Measurements from ENCODE around the gene PLCD3.

Gene PLCD3

DNA sequence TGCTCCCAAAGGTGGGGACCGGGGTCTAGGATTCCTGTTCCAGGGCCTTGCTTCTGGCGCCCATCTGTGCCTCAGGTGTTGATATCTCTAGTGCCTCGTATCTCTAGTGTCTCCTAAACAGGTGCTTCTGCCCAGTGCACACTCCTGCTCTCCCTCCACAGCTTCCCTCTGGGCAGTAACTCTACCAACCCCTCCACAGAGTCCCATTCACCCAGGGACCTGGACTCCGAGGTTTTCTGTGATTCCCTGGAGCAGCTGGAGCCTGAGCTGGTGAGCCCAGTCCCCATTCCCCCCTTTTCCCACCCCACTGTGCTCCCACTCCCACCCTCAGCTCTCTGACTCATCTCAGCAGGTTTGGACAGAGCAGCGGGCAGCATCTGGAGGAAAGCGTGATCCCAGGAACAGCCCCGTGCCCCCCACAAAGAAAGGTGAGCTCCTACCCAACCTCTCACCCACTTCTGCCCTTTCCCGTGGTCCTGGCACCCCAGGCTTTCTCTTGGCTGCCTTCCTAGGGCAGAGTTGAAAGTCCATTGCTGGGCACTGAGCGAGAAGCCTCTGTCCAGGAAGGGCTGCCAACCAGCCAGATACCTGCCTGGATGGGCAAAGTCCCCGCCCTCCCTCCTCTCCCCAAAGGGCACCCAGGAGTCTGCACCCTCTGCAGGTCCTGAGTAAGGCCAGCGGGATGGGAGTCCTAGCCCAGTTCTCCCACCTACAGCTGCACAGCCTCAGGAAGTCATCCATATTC is 5.4 kb upstream of the PLCD3 start:
- Histone ChIP-seq H3K4me3 (ENCODE audit: low read length) (no peak overlapping the region), H4K20me1 (ENCODE audit: control insufficient read depth, insufficient read depth, low read depth, low read length) (no peaks in the 10 kb centered on the region), H3F3A (ENCODE audit: control insufficient read depth, insufficient read depth) (peaks cover 10% of the 10 kb centered on the region; the same call in 1 of the 2 replicates), H3K27ac (ENCODE audit: low read depth, low read length) (no peak overlapping the region), H3K27me3 (ENCODE audit: control insufficient read depth, low read length) (0 out of 2 replicates have a peak, but pooled peaks cover under 1% of the 10 kb centered on the region), H3K4me1 (ENCODE audit: control insufficient read depth, low read length) (peaks cover 14% of the 10 kb centered on the region), H3K4me2 (ENCODE audit: low read length) (no peak overlapping the region), H3K9me3 (ENCODE audit: control insufficient read depth, insufficient read depth, low read length) (no peaks in the 10 kb centered on the region), H3K79me2 (ENCODE audit: control insufficient read depth, low read length) (no peaks in the 10 kb centered on the region), H3K9me2 (replicated peaks; ENCODE audit: control insufficient read depth, low read length) (no peaks in the 10 kb centered on the region), H3K36me3 (ENCODE audit: control insufficient read depth, low read length) (no peaks in the 10 kb centered on the region)
- TF ChIP-seq, protein P1, sequence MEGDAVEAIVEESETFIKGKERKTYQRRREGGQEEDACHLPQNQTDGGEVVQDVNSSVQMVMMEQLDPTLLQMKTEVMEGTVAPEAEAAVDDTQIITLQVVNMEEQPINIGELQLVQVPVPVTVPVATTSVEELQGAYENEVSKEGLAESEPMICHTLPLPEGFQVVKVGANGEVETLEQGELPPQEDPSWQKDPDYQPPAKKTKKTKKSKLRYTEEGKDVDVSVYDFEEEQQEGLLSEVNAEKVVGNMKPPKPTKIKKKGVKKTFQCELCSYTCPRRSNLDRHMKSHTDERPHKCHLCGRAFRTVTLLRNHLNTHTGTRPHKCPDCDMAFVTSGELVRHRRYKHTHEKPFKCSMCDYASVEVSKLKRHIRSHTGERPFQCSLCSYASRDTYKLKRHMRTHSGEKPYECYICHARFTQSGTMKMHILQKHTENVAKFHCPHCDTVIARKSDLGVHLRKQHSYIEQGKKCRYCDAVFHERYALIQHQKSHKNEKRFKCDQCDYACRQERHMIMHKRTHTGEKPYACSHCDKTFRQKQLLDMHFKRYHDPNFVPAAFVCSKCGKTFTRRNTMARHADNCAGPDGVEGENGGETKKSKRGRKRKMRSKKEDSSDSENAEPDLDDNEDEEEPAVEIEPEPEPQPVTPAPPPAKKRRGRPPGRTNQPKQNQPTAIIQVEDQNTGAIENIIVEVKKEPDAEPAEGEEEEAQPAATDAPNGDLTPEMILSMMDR (IDR thresholded peaks at IDR 0.05; ENCODE audit: low read depth, low read length, poor library complexity, severe bottlenecking) = no peak
- no peak for TF ChIP-seq EZH2phosphoT487 (IDR thresholded peaks at IDR 0.05; ENCODE audit: borderline replicate concordance, low read length)

DNA sequence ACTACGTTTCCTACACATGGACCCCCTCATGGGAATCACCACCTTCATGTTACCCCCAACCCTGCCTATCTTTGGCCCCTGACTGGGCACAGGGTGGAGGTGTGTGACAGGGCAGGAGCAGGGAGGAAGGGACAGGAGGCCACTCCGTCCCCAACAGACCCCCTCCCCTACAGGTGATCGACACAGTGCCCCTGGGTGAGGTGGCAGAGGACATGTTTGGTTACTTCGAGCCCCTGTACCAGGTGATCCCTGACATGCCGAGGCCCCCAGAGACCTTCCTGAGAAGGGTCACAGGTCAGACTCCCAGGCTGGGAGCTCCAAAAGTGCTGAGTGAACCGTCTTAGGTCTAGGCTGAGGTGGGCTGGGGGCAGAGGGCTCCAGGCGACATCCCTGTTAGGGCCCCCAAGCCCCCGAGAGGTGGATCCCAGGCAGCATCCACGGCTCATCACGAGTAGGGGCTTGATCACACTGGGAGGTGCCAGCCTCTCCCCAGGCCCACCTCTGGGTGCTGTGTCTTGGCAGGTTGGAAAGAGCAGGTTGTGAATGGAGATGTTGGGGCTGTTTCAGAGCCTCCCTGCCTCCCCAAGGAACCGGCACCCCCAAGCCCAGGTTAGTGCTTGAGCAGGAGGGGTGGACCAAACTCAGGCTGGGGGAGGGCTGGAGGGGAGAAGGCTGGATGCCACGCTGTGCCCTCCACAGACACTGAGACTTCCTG is 4.7 kb upstream of the PLCD3 start:
- no peak overlapping the region for H3K4me3 ChIP-seq (ENCODE audit: low read length)
- H3K79me2 ChIP-seq (ENCODE audit: control insufficient read depth, low read length) = no peaks in the 10 kb centered on the region
- H3F3A ChIP-seq (ENCODE audit: control insufficient read depth, insufficient read depth) = peaks cover 10% of the 10 kb centered on the region; the same call in 1 of the 2 replicates
- H3K27me3 ChIP-seq (ENCODE audit: control insufficient read depth, low read length) = no peaks in the 10 kb centered on the region
- H3K4me2 ChIP-seq (ENCODE audit: low read length) = peak overlapping the region; percentile 91; the same call in 1 of the 2 replicates
- H3K27ac ChIP-seq (ENCODE audit: low read depth, low read length) = no peak overlapping the region
- H3K4me1 ChIP-seq (ENCODE audit: control insufficient read depth, low read length) = peaks cover 17% of the 10 kb centered on the region
- H3K9me2 ChIP-seq (replicated peaks; ENCODE audit: control insufficient read depth, low read length) = no peaks in the 10 kb centered on the region
- H3K36me3 ChIP-seq (ENCODE audit: control insufficient read depth, low read length) = no peaks in the 10 kb centered on the region
- H4K20me1 ChIP-seq (ENCODE audit: control insufficient read depth, insufficient read depth, low read depth, low read length) = no peaks in the 10 kb centered on the region
- no peaks in the 10 kb centered on the region for H3K9me3 ChIP-seq (ENCODE audit: control insufficient read depth, insufficient read depth, low read length)
- no peak for TF ChIP-seq EZH2phosphoT487 (IDR thresholded peaks at IDR 0.05; ENCODE audit: borderline replicate concordance, low read length)
- TF ChIP-seq, protein P1 (IDR thresholded peaks at IDR 0.05; ENCODE audit: low read depth, low read length, poor library complexity, severe bottlenecking) = no peak

GRCh38 chr17:45135978-45136791 is 3.9 kb upstream of the PLCD3 start:
- peak overlapping the region; percentile 84 for H3K4me3 ChIP-seq (ENCODE audit: low read length)
- H3K4me1 ChIP-seq (ENCODE audit: control insufficient read depth, low read length) = peaks cover 22% of the 10 kb centered on the region
- H3K27ac ChIP-seq (ENCODE audit: low read depth, low read length) = no peak overlapping the region
- H3K79me2 ChIP-seq (ENCODE audit: control insufficient read depth, low read length) = no peaks in the 10 kb centered on the region
- TF ChIP-seq, protein P1 (IDR thresholded peaks at IDR 0.05; ENCODE audit: low read depth, low read length, poor library complexity, severe bottlenecking) = no peak
- H4K20me1 ChIP-seq (ENCODE audit: control insufficient read depth, insufficient read depth, low read depth, low read length) = 0 out of 2 replicates have a peak, but pooled peaks cover 3% of the 10 kb centered on the region
- no peaks in the 10 kb centered on the region for H3K9me3 ChIP-seq (ENCODE audit: control insufficient read depth, insufficient read depth, low read length)
- H3F3A ChIP-seq (ENCODE audit: control insufficient read depth, insufficient read depth) = peaks cover 7% of the 10 kb centered on the region; the same call in 1 of the 2 replicates
- H3K27me3 ChIP-seq (ENCODE audit: control insufficient read depth, low read length) = peaks cover 6% of the 10 kb centered on the region
- H3K36me3 ChIP-seq (ENCODE audit: control insufficient read depth, low read length) = no peaks in the 10 kb centered on the region
- no peaks in the 10 kb centered on the region for H3K9me2 ChIP-seq (replicated peaks; ENCODE audit: control insufficient read depth, low read length)
- peak overlapping the region; percentile 91 for H3K4me2 ChIP-seq (ENCODE audit: low read length)

Measured in DOHH2 (cell line).